Medulla oblongata (tissue), 1 donor: ENCODE data around the gene ADGRL3.

ENCODE experiments used
- DNase-seq: peaks from one replicate; pipeline ENCODE4 v3.0.0-alpha.2; 2015; ENCODE audit errors: extremely low spot score

ADGRL3 gene

DNA sequence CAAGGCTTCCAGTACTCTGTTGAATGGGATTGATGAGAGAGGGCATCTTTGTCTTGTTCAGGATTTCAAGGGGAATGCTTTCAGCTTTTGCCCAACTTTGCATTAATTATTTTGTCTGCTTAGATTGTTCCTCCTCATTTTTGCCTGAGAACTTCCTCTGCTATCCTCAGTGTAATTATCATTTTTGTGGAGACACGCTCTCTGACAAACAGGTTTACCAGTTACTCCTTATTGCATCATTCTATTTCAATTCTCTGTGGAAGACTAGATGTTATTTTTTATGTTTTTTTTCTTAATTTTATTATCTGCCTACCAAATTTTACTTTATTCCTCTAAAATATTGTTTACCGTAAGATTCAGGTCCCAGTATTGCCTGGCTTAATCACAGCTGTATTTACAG lies 349.2 kb downstream of the ADGRL3 start:
- no peak for DNase-seq

DNA sequence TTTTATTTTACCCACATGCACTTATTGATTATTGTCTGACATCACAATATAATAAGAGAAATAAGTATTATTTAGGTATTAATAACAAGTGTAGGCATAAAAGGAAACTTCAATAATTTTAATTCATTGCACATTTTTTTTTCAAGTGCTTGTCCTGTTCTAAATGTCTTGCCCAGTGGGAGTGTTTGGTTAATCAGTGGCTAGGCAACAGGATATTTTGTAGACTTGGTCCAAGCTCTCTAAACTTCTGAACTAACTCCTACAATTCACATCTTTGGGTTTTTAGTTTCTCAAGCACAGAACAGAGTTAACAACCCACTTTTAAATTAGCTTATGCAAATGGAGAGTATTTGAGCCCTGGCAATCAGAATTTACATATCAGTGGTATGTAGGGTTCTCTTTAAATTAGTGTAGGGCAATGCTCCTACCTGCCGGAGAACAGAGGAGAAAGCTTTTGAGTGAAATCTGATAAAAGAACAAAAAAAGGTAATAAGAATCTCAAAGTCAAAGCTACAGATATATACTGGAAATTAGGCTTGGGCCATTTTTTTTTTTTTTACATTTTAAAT lies 353.5 kb downstream of the ADGRL3 start:
- no peak for DNase-seq

DNA sequence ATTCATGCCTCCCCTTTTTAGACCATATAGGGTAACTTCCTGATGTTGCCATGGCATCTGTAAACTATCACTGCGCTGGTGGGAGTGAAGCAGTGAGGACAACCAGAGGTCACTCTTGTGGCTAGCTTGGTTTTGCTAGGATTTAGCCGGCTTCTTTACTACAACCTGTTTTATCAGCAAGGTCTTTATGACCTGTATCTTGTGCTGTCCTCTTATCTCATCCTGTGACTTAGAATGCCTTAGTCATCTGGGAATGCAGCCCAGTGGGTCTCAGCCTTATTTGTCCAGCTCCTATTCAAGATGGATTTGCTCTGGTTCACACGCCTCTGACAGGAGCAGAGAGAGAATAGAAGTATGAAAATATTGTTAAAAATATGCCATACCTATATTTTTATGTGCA lies 355.7 kb downstream of the ADGRL3 start:
- no peak for DNase-seq

DNA sequence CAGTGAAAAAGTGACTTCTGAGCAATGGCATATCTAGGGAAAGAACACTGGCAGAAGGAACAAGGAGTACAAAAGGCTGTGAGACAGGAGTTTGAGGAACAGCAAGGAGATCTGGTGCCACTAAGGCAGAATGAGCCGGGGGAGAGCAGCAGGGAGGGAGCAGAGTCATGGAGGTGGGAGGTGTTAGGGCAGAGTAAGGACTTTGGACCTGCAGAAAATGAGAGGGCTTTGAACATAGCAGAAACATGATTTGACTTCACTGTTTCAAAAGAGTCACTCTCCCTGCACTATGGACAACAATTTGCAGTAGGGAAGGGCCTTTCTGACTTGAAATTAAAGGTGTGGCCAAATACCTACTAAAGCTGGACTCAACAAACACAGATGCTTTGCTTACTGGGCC lies 356.2 kb downstream of the ADGRL3 start:
- DNase-seq, result no peak

DNA sequence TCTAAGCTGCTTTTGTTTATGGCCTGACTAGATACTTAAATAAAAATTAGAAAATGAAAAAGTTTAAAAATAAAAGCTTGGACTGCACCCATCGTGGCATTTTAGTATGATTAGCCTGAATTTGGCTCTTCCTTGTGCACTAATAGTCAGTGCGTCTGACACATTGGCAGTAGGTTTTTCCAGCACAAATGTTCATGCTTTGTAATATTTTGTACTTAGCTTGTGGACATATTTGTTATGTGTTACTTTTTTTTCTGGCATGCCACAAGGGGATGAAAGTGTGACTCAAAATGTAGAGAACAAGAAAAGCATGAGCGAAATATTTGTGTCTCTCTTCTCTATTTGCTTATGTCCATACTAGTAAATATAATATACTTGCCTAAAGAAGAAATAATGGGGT lies 359.3 kb downstream of the ADGRL3 start:
- DNase-seq, result no peak

DNA sequence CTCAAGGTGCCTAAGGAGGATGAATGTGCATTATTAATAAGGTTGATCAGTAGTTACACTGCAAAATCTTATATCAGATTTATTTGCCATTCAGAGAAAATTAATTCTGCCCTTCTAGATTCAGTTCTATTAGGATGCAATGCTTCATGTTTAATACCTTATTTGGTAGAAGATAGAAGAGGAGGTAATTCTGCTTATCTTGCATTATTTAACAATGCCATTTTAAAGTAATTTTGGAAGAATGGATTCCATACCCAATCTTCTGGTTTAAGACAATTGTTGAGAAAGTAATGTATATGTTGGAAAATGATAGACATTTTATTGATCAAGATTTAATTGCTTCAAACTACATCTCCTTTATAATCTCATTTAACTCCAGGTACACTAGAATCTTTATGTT lies 360.9 kb downstream of the ADGRL3 start:
- no peak for DNase-seq

DNA sequence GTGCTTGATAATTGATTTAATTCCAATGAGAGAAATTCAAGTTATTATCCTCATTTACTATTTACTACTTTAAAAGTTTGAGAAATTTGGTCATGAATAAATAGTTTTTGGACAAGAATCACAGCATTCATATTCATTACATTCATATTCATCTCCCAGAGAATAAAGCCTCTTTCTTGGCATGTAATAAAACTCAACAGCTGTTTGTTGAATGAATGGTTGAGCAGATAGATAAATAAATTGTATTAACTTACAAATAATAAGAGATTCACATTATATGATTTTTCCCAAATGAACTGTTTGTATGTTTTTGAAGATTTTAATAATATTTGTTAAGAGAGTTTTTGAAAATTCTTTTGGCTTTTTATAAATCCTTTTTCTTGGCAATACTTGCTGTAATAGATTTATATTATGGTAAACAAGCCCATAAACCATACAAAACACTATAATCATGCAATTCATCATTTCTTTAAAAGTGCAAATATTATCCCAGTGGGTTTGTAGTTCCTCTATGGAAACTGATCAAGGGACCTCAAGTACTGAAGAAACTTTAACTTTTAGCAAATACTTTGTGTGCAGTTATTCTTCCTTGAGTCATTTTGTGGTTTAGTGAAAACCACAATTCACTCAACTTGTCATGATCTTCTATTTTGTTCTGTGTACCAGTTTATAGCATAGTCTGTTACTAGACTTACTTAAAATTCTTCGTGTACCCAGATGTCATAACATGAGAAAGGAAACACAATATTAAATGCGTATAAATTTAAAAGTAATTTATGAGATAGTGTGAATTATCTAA lies 371.8 kb downstream of the ADGRL3 start:
- no peak for DNase-seq

DNA sequence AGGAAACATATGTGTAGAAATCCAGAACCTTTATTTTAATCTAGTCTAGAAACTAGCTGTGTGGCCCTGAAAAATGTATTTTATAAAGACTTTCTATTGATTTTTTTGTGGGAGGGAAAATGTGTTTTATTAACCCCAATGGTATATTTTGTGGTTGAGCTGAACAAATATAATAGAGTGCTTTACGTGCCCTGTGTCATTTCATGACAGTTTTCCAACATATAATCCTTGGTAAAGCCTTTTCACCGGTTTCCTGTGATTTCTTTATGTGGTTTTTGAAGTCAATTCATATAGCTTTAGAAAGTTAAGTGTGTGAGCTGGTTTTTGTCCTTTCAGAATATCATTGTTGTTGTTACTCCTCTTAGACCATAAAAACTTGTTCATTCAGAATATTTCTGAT lies 375.7 kb downstream of the ADGRL3 start:
- DNase-seq, result no peak

DNA sequence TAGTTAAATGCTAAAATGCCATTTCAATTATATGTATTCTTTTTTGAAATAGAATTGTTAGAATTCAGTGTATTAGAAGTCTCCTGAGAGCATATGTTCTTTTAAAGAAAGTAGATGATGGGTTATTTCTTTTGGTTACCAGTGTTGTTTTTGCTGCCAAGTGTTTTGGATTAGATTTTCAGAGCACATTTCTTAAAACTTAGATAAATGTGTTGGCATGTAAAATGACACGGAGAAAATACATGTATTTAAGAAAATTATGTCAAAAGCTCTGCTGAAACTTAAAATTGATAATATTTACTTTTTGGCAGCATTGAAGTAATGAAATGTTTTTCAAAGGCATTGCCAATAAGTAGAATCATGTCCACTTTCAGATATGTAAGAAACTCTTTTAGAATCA lies 379.7 kb downstream of the ADGRL3 start:
- DNase-seq, result no peak

DNA sequence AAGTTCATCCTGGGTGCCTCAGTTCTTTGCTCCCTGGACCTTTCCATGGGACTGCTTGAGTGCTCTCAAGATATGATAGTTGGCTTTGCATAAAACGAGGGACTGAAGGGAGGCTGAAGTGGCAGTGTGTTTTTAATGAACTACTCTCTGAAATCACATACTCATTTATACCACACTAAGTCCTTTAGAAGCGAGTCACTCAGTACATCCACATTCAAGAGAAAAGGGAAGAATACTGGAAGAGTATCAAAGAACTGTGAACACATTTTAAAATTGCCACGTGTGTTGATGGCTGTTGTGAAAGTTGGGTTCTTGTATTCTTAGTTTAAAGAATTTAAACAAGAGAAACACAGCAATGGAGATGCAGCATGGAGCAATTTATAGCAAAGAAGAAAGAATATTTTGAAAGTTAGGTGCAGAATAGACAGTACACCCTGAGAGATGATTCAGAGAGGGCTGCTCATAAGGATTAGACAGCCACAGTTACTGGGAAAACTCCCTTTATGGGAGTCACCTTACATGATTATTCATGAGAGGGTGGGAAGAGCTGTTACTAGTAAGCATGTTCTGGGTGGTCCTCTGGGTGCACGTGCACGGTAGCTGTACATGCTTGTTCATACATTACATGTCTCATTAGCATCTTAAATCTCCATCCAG lies 380.7 kb downstream of the ADGRL3 start:
- no peak for DNase-seq

DNA sequence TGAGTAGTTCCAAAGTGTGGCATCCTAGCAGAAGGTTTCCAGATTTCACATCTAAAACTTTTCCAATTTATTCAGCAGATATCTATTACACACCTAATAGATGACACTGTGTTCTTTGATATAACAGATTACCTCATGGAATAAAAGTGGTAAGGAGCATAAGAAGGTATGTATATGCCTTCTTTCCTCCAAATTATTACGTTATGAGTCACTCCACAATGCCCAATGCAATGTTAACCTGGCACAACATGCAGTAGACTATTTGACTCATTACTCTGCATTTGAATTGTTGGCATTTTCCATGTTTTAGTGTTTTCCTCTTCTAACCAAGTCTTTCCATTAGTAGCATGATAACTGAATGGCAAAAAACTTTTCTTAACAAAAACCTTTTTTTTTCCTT lies 383.6 kb downstream of the ADGRL3 start:
- no peak for DNase-seq

DNA sequence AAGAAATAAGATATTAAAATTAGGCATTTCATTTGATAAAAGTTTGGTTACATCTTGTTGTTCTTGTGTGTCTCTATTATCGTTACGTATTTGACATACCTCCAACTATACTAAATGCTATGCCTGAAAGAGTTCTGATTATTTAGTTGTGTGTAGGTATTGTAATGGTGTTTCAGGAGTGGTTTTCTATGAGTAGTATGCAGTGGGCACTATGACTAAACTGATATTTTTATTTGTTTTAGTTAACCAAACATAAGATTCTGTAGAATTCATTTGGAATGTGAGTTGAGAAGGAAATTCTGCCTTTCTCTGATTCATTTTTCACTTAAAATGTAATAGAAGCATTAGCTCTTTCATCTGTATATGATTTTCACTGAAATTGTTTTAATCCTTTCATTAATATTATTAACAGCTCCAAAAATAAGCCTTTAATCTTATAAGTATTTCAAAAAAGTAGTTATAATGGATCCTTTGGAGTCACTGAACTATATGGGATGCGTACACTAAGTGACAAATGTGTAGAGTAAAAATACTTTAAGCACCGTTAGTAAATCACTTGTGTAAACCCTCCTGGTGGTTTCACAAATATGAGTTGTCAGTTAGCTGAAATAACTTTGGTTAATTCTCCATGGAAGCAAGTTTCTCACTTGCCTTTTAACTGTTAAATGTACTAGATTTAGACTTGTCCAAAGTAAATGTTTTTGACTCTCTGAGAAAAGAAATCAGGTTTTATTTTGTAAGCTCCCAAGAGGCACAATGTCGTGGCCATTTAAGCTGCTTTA lies 388.7 kb downstream of the ADGRL3 start:
- no peak for DNase-seq

DNA sequence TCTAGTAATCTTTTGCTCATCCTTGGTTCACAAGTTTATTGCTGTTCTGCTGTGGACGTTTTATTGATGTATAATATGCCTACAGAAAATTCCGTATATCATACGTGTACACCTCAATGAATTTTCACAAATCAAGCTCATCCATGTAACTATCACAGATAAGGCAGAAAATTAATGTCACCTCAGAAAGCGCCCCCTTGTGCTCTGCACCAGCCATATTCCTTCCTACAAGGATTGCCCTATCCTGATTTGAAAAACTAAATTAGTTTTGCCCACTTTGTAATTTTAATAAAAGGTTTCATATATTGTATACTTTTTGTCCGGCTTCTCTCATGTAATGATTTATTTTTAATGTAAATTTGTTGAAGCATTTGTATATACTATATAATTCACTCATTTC lies 390.8 kb downstream of the ADGRL3 start:
- no peak for DNase-seq

DNA sequence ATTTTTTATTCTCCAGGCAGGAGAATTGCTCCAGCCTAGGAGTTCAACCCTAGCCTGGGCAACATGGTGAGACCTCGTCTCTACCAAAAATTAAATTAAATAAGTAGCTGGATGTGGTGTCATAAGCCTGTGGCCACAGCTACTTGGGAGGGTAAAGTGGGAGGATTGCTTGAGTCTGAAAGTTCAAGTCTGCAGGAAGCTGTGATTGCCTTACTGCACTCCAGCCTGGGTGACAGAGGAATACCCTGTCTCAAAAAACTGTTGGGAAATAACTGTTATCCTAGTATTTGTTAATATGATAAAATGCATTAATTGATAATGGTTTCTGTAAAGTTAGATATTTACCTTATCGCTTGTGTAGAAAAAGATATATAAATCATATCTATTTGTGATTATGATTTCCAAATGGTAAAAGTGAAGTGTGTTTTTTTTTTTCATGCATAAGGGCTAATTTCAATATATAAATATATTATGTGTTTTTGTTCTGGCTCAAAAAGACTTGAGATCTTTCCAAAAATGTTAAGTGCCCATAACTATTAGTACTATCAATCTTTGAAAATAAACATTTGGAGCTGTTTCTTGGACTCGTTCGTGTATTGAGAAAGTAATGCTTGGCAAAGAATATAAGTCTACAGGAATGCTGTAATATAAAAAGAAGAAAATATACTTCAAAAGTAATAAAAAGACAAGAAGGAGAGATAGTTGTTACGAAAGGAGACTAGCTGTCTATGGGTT lies 396.6 kb downstream of the ADGRL3 start:
- no peak for DNase-seq

DNA sequence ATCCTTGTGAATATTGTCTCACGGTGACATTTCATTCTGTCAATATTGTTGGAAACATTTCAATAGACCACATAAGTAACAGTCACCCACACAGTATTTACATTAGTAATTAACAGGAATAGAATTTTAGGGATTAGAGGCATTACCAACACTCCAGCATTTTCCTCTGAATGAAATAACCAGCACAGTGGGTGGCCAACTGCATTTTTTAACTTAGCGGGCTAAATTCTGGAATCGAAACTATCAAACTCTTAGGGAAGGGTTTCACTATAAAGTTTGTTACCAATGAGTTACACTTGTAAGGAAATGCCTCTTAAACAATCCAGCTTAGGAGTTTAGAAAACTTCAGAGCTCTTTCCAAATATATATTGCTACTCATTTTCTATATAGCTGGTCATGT lies 403.0 kb downstream of the ADGRL3 start:
- DNase-seq, result no peak

DNA sequence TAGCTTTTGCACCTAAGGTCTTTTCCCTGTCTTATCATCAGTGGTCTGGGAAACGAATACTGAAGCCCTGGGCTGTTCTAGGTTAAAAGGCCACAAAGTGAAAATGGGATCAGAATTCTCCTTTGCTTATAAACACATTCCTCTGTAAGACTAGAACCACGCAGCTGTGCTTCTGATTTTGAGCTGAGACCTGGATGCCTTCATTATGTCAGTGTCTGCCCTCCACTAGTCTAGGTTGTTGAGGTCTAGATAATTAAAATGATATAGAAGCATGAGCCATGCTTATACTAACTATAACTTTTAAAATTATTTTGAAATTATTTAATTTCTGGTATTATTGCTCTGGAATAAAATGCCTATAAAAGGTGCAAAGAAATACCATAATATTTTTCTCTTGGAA lies 403.9 kb downstream of the ADGRL3 start:
- DNase-seq, result no peak

DNA sequence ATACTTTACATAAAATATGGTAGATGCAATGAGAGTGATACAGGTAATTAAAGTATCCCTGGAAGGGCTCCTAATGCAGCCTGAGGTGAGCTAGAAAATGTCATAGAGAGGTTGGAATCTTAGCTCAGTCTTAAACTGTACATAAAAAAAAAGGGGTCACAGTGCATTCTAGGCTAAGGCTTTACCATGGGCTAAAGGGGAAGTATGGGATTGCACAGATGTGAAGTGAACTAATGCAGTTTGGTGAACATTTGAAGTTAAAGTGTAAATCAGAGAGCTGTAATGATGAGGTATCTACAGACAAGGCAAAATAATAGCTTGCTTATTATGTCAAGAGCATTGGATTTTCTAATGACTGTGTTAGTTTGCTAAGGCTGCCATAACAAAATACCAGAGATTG lies 405.9 kb downstream of the ADGRL3 start:
- no peak for DNase-seq

DNA sequence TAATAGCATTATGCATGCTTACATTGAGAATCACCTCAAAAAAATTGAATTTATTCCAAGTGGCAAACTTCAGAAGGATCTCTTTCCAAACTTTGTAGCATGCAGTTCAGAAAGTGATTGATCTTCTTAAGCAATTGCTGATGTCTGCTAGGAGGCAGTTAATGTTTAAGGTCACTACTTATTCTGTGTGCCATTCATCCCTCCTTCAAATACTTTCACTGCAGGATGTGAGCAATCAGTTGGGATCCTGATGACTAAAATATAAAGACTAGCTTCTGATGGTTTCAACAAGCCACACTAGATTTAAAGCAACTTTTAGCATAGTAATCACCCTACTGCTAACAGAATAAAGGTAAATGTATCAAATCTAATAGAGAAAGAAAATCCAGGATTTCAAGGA lies 414.1 kb downstream of the ADGRL3 start:
- no peak for DNase-seq

DNA sequence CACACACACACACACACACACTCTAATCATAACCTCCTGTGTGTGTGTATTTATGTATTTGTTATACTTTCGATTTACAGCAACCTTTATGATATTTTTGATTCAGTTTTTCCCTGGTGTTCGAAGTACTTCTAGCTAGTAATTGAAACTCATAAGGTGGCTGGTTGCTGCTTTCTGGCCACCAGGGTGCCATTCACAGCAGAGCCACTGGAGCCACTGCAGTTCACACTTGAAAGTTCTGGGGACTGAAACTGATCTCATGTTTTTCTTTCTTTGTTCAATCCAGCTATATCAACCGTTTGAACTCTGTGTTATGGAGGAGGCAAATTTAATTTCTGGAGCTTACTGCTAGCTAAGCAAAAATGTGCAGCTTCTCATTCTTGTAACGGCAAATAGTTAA lies 419.4 kb downstream of the ADGRL3 start:
- no peak for DNase-seq

DNA sequence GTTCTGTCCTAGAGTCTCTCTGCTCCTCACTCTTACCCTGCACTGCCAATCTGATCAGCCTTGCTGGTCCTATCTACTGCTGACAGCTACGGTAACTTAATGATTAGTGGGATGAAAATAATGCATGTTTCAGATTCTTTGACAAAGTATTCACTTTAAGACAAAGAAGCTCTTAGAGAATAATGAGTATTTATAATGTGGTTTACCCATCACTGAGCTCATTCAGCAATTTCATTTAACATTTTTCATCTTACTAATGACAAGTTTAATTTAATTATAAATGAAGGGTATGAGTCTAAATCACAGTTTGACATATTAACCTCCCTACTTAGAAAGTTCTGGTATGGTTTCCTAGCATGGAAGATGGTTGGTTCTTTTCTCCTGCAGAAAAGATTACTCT lies 428.2 kb downstream of the ADGRL3 start:
- no peak for DNase-seq

DNA sequence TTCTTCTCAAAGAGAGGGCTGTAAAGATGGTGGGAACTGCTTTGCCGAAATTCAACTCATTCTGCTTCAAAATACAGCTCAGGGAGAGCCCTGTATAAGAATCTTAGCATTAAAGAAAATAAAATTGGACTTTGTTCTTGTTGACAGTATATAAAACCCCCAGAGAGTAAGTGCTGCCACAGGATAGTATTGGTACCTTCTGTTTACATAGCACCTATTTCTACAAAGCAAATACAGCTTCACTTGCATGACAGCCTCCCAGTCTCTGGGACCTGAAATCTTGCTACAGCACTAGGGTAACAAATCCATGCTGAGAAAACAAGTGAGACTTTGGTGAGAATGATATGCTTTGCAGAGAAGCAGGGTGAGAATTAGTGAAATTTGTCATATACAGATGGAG lies 428.6 kb downstream of the ADGRL3 start:
- DNase-seq, result no peak

DNA sequence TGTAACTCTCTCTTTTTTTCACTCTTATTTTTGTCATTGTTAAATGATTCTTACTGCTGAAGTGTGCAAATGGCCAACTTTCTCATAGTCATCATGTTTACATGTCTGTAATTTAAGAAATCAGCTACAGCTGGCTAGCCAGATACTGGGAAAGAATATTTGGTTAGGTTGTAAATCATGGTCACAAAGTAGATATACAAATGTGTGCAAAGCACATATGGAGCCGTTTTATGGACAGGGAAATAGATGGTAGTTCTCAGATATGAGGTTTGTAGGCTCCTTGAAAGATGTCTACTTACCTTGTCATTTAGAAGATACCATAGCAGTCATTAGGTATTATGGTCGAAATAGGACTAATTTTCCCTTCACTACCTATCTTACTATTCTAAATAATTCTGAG lies 430.4 kb downstream of the ADGRL3 start:
- DNase-seq, result no peak
